ENCODE data around the gene ING5. TPM values are rescaled to one million over a fixed set of nuclear protein-coding genes. Genes with fewer than 3 reads are reported as not detected.

The ING5 gene
- total RNA-seq, 1 experiment from 2014 or later: 28.6 TPM

GRCh38 chr2:241678307-241678706 is 23.5 kb upstream of the ING5 start:
- ChIA-PET CTCF (no interaction called here), POLR2A (interaction anchor here (0.8 kb wide), 1 partner anchor 8 kb away, joined by 3 read pairs; the partner anchor contains the start of gene DTYMK)
- intact Hi-C loops (cut with micrococcal nuclease; ENCODE audit: unreplicated experiment): no loop called here
- Histone ChIP-seq H3K4me3 (ENCODE audit: low read depth, low read length) (no peak overlapping the region), H3K36me3 (ENCODE audit: control insufficient read depth, insufficient read depth, low read length) (no peaks in the 10 kb centered on the region), H3K4me1 (no peaks in the 10 kb centered on the region), H3K9me3 (no peaks in the 10 kb centered on the region), H3K27me3 (replicated peaks; ENCODE audit: control insufficient read depth, insufficient read depth, low read length) (no peaks in the 10 kb centered on the region)
- no peak overlapping the region for H3K4me3 Mint-ChIP-seq (ENCODE audit: unreplicated experiment)
- no peak for DNase-seq
- no peak overlapping the region for H3K27ac Mint-ChIP-seq (ENCODE audit: unreplicated experiment)
- no peak for TF ChIP-seq CTCF (IDR thresholded peaks at IDR 0.05; ENCODE audit: insufficient read depth in 1 of 2, low read depth in 1 of 2, low read length in 1 of 2, severe bottlenecking in 1 of 2, unreplicated experiment in 1 of 2)
- no peaks in the 10 kb centered on the region for H3K27me3 Mint-ChIP-seq (ENCODE audit: insufficient read depth, unreplicated experiment)
- H3K4me1 Mint-ChIP-seq (ENCODE audit: low read depth, unreplicated experiment): no peaks in the 10 kb centered on the region
- BruUV-seq (replicated peaks): no TSS peak
- H3K9me3 Mint-ChIP-seq (ENCODE audit: unreplicated experiment): no peaks in the 10 kb centered on the region
- peaks cover 86% of the 10 kb centered on the region for H3K36me3 Mint-ChIP-seq (ENCODE audit: insufficient read depth, unreplicated experiment)

DNA sequence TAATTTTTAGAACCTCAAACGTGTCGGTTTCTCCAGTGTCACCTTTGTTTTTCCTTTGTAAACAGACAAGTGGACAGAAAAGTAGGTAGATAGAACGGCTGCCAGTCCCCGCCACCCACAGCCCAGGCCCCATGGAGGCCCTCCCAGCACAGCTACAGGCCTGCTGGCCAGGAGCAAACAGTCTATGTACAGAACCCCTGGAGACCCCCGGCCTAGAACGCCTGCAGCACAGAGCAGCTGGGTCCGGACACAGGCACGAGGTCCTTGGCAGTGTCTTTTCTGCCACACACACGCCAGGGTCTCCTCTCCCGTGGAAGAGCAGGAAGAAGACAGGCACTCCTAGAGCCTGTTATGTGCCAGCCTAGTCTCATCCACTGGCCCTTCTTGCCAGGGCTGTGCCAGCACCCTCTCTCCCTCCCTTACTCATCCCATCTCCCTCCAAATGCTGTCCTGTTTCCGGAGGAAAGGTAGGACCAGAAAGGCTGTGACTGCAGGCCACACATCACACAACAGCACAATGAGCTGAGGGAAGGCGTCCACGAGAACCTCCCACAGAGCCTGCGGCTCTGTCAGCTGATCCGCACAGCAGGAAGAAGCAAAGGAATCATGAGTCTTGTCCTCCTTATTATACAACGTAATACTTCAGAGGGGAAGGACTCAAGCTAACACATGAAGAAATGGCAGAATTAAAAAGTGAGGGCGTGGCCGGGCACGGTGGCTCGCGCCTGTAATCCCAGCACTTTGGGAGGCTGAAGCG is 22.9 kb upstream of the ING5 start:
- CTCF ChIA-PET: no interaction called here
- Histone ChIP-seq H3K9me3 (no peaks in the 10 kb centered on the region), H3K4me1 (no peaks in the 10 kb centered on the region), H3K4me3 (ENCODE audit: low read depth, low read length) (no peak overlapping the region), H3K27me3 (replicated peaks; ENCODE audit: control insufficient read depth, insufficient read depth, low read length) (no peaks in the 10 kb centered on the region), H3K36me3 (ENCODE audit: control insufficient read depth, insufficient read depth, low read length) (no peaks in the 10 kb centered on the region)
- DNase-seq: no peak
- H3K27ac Mint-ChIP-seq (ENCODE audit: unreplicated experiment): no peak overlapping the region
- no peaks in the 10 kb centered on the region for H3K27me3 Mint-ChIP-seq (ENCODE audit: insufficient read depth, unreplicated experiment)
- peaks cover 81% of the 10 kb centered on the region for H3K36me3 Mint-ChIP-seq (ENCODE audit: insufficient read depth, unreplicated experiment)
- no peaks in the 10 kb centered on the region for H3K9me3 Mint-ChIP-seq (ENCODE audit: unreplicated experiment)
- H3K4me3 Mint-ChIP-seq (ENCODE audit: unreplicated experiment): no peak overlapping the region
- POLR2A ChIA-PET: interaction anchor here (0.8 kb wide), 1 partner anchor 8 kb away, joined by 3 read pairs; the partner anchor contains the start of gene DTYMK
- TF ChIP-seq CTCF (IDR thresholded peaks at IDR 0.05; ENCODE audit: insufficient read depth in 1 of 2, low read depth in 1 of 2, low read length in 1 of 2, severe bottlenecking in 1 of 2, unreplicated experiment in 1 of 2): no peak
- intact Hi-C loops (cut with micrococcal nuclease; ENCODE audit: unreplicated experiment): no loop called here
- no TSS peak for BruUV-seq (replicated peaks)
- no peaks in the 10 kb centered on the region for H3K4me1 Mint-ChIP-seq (ENCODE audit: low read depth, unreplicated experiment)

GRCh38 chr2:241680044-241680443 is 21.8 kb upstream of the ING5 start:
- H3K36me3 Mint-ChIP-seq (ENCODE audit: insufficient read depth, unreplicated experiment): peaks cover 83% of the 10 kb centered on the region
- intact Hi-C loops (cut with micrococcal nuclease; ENCODE audit: unreplicated experiment): no loop called here

More at GRCh38 chr2:241680044-241680443, 21.8 kb upstream of the ING5 start:
- CTCF ChIA-PET: no interaction called here
- TF ChIP-seq CTCF (IDR thresholded peaks at IDR 0.05; ENCODE audit: insufficient read depth in 1 of 2, low read depth in 1 of 2, low read length in 1 of 2, severe bottlenecking in 1 of 2, unreplicated experiment in 1 of 2): no peak
- Histone ChIP-seq H3K4me3 (ENCODE audit: low read depth, low read length) (no peak overlapping the region), H3K4me1 (no peaks in the 10 kb centered on the region), H3K27me3 (replicated peaks; ENCODE audit: control insufficient read depth, insufficient read depth, low read length) (no peaks in the 10 kb centered on the region), H3K9me3 (no peaks in the 10 kb centered on the region), H3K36me3 (ENCODE audit: control insufficient read depth, insufficient read depth, low read length) (no peaks in the 10 kb centered on the region)
- H3K9me3 Mint-ChIP-seq (ENCODE audit: unreplicated experiment): no peaks in the 10 kb centered on the region
- no peaks in the 10 kb centered on the region for H3K4me1 Mint-ChIP-seq (ENCODE audit: low read depth, unreplicated experiment)
- no peak overlapping the region for H3K27ac Mint-ChIP-seq (ENCODE audit: unreplicated experiment)
- no peaks in the 10 kb centered on the region for H3K27me3 Mint-ChIP-seq (ENCODE audit: insufficient read depth, unreplicated experiment)
- DNase-seq: no peak
- POLR2A ChIA-PET: no interaction called here
- no peak overlapping the region for H3K4me3 Mint-ChIP-seq (ENCODE audit: unreplicated experiment)
- no TSS peak for BruUV-seq (replicated peaks)
